Fibroblast of mammary gland (primary cell): ENCODE data around the gene SCAPER.
"Not testable (repeated sequence)": the region's sequence is repeated elsewhere in the genome, so short reads cannot be mapped to it uniquely, and the experiment has no call there.

ENCODE experiments used
- DNase-seq: peaks from one replicate; pipeline ENCODE4 v3.0.0-alpha.2; 2010; ENCODE audit warnings: low read depth
- H3K4me3 ChIP-seq: 2 replicates; pipeline ENCODE4 v1.5.1; 2011; ENCODE audit warnings: low read depth, mild to moderate bottlenecking, low read length, moderate library complexity; ENCODE audit not compliant: control insufficient read depth
- TF ChIP-seq, protein P1 (sequence below): conservative IDR thresholded peaks from 2 replicates; pipeline ENCODE4 v1.5.1; 2011; ENCODE audit warnings: low read depth, low read length, inconsistent platforms; ENCODE audit not compliant: control insufficient read depth, insufficient read depth

SCAPER gene

DNA sequence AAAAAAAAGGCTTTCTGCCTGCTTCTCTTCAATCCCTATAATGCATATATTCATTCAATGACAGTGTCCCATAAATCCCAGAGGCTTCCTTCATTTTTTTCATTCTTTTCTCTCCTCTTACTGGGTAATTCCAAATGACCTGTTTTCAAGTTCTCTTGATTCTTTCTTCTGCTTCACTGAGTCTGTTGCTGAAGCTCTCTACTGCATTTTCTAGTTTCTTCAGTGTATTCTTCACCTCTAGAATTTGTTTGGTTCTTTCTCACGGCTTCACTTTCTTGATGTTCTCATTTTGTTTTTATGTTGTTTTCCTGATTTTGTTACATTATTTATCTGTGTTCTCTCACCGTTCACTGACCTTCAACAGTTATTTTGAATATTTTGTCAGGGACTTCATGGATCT lies 141.6 kb downstream of the SCAPER start:
- TF ChIP-seq, protein P1, sequence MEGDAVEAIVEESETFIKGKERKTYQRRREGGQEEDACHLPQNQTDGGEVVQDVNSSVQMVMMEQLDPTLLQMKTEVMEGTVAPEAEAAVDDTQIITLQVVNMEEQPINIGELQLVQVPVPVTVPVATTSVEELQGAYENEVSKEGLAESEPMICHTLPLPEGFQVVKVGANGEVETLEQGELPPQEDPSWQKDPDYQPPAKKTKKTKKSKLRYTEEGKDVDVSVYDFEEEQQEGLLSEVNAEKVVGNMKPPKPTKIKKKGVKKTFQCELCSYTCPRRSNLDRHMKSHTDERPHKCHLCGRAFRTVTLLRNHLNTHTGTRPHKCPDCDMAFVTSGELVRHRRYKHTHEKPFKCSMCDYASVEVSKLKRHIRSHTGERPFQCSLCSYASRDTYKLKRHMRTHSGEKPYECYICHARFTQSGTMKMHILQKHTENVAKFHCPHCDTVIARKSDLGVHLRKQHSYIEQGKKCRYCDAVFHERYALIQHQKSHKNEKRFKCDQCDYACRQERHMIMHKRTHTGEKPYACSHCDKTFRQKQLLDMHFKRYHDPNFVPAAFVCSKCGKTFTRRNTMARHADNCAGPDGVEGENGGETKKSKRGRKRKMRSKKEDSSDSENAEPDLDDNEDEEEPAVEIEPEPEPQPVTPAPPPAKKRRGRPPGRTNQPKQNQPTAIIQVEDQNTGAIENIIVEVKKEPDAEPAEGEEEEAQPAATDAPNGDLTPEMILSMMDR = no peak
- H3K4me3 ChIP-seq = no peak overlapping the region
- DNase-seq = no peak

DNA sequence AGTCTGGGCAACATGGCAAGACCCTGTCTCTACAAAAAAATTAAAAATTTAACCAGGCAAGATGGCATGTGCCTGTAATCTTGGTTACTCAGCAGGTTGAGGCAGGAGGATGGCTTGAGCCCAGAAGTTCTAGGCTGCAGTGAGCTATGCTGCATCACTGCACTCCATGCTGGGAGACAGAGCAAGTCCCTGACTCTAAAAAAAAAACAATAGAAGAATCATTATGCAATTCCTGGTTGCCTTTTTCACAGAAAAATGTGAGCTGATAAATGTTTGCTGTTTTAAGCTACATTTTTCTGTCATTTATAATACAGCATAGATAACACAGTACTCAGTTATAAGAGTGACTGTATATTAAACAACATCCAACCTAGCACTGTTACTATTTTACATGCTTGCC lies 148.8 kb downstream of the SCAPER start:
- no peak overlapping the region for H3K4me3 ChIP-seq
- TF ChIP-seq, protein P1 = no peak
- no peak for DNase-seq

DNA sequence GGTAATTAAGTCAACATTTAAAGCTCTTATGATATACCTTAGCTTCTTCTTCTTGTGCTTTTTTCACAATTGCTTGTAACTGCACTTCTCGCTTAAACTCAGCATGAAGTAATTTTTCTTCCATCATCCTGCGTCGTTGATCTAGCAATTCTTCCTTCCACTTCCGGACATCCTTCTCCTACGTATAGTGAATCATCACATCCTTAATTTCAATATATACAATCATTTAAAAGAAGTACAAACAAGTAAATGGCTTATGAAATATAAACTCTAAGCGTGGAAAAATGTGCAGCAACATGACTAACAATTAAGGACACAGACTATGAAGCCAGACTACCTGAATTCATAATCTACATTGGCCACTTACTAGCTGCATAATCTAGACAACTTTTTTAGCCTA lies 151.4 kb downstream of the SCAPER start:
- no peak overlapping the region for H3K4me3 ChIP-seq
- no peak for DNase-seq
- TF ChIP-seq, protein P1 = no peak

DNA sequence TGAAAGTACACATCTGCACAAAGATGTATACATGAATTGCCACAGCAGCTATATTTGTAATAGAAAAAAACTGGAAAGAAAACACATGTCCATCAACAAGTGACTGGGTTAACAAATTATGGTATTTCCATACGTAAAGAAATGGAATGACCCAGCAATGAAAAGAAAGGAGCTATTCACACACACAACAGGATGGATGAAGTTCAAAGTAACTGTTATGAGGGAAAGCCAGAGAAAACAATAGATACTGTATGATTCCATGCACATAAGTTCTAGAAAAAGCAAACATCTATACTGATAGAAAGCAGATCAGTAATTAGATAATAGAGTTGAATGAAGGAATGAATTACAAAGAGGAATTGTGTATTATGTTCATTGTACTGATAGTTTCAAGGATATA lies 152.0 kb downstream of the SCAPER start:
- no peak overlapping the region for H3K4me3 ChIP-seq
- TF ChIP-seq, protein P1 = no peak
- no peak for DNase-seq

- DNase-seq = no peak
These were observed 152.6 kb downstream of the SCAPER start for GRCh38 chr15:76752549-76752948.

DNA sequence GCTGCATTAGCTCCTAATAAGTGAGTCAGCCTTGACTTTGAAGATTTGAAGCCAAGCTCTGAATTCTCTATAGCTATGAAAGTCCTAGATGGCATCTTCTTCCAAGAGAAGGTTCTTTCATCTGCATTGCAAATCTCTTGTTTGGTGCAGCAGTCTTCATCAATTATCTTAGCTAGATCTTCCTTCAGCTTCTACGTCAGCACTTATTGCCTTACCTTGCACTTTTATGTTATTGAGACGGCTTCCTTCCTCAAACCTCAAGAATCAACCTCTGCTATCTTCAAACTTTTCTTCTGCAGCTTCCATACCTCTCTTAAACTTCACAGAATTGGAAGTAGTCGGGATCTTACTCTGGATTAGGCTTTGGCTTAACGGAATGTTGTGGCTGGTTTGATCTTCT lies 167.6 kb downstream of the SCAPER start:
- no peak overlapping the region for H3K4me3 ChIP-seq
- no peak for DNase-seq
- TF ChIP-seq, protein P1 = no peak

More at GRCh38 chr15:76752549-76752948, 152.6 kb downstream of the SCAPER start:
- H3K4me3 ChIP-seq = no peak overlapping the region
- TF ChIP-seq, protein P1 = no peak

DNA sequence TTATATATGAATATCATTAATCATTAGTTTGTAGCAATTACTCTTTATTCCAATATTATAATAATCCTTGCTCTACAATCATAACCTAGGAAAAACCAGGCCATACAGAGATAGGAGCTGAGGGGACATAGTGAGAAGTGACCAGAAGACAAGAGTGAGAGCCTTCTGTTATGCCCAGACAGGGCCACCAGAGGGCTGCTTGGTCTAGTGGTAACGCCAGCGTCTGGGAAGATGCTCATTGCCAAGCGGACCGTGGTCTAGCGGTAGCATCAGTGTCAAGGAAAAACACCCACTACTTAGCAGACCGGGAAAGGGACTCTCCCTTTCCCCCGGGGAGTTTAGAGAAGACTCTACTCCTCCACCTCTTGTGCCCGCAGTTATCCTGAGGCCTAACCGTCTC lies 172.8 kb downstream of the SCAPER start:
- H3K4me3 ChIP-seq = not testable (repeated sequence)
- peak; percentile 2 for DNase-seq
